Panc1 (cell line): ENCODE results near the gene STK24. TPM values are rescaled to one million over a fixed set of nuclear protein-coding genes. Genes with fewer than 3 reads are reported as not detected.

Source experiments
- ATAC-seq: fragments of 200-7000 bp; cut with Tn5 transposase; 2 replicates; pipeline ENCODE4 v1.9.1; 2020; ENCODE audit warnings: mild to moderate bottlenecking, moderate library complexity
- BruUV-seq: library from RNA; stranded (reverse); fragments of 400-500 nt; replicated peaks from 2 replicates; lab custom pipeline; 2021; lab: Mats Ljungman, UMichigan
- CTCF ChIA-PET: fragments of 300-600 bp; sonication (Branson Sonifier 250); formaldehyde crosslinking; loops from one replicate; lab custom pipeline; 2022; ENCODE audit warnings: antibody characterized with exemption; lab: Charles Lee
- POLR2A ChIA-PET: fragments of 300-600 bp; sonication (Branson Sonifier 250); formaldehyde crosslinking; loops from one replicate; lab custom pipeline; 2022; ENCODE audit warnings: antibody characterized with exemption; lab: Charles Lee
- DNase-seq: peaks from one replicate; pipeline ENCODE4 v3.0.0-alpha.2; 2010; ENCODE audit warnings: low read depth, low spot score
- H3K27ac ChIP-seq: 2 replicates; pipeline ENCODE4 v1.5.1; 2011; ENCODE audit warnings: mild to moderate bottlenecking, low read length, inconsistent platforms
- H3K27me3 ChIP-seq: fragments of 200-500 bp; sonication (Bioruptor generic); 2 replicates; pipeline ENCODE4 v1.6.0; 2014; ENCODE audit warnings: low read length, inconsistent platforms; ENCODE audit not compliant: control insufficient read depth, insufficient read depth
- H3K36me3 ChIP-seq: fragments of 200-500 bp; sonication (Bioruptor generic); 2 replicates; pipeline ENCODE4 v1.5.1; 2014; ENCODE audit warnings: inconsistent platforms, mild to moderate bottlenecking, low read length, moderate library complexity; ENCODE audit not compliant: control insufficient read depth, insufficient read depth
- H3K4me1 ChIP-seq: 2 replicates; pipeline ENCODE4 v1.5.1; 2011; ENCODE audit warnings: inconsistent platforms, mild to moderate bottlenecking, low read length, moderate library complexity; ENCODE audit not compliant: control insufficient read depth, insufficient read depth
- H3K4me3 ChIP-seq, 2 experiments: 2 replicates each; pipeline ENCODE4 v1.5.1; 2011 to 2012; ENCODE audit warnings: low read depth in 2 of 2, low read length in 2 of 2, mild to moderate bottlenecking in 2 of 2, inconsistent platforms in 1 of 2, moderate library complexity in 1 of 2
- H3K9me3 ChIP-seq: fragments of 200-500 bp; sonication (Bioruptor generic); 2 replicates; pipeline ENCODE4 v1.5.1; 2014; ENCODE audit warnings: low read depth, mild to moderate bottlenecking, inconsistent platforms, low read length, moderate library complexity; ENCODE audit not compliant: control insufficient read depth, insufficient read depth
- POLR2AphosphoS5 ChIP-seq: IDR thresholded peaks from 2 replicates; pipeline ENCODE4 v1.6.1; 2012; ENCODE audit warnings: mild to moderate bottlenecking, low read depth, low read length, moderate library complexity
- SIN3A ChIP-seq: IDR thresholded peaks from 2 replicates; pipeline ENCODE4 v1.6.1; 2012; ENCODE audit warnings: low read depth, mild to moderate bottlenecking, low read length, moderate library complexity, borderline replicate concordance; ENCODE audit not compliant: insufficient read depth
- TCF7L2 ChIP-seq: IDR thresholded peaks from 2 replicates; pipeline ENCODE4 v1.6.1; 2011; ENCODE audit warnings: mild to moderate bottlenecking, low read depth, low read length, inconsistent platforms
- in situ Hi-C: cut with HindIII; loops from 2 replicates; pipeline ENCODE4 v1.10.0; 2016; ENCODE audit warnings: low sequenced_read_pairs, low pct_unique_long_range_greater_than_20kb
- intact Hi-C: fragments of 100-400 bp; cut with micrococcal nuclease; formaldehyde crosslinking; loops from one replicate; pipeline ENCODE4 v1.10.0; 2022; ENCODE audit not compliant: unreplicated experiment
- total RNA-seq: library from RNA; stranded (reverse); gene quantifications from one replicate; pipeline ENCODE4 v1.2.1, GENCODE V29; 2021; ENCODE audit not compliant: unreplicated experiment
- TF ChIP-seq, protein P1 (sequence below), 2 experiments: IDR thresholded peaks; 2 replicates each; pipeline ENCODE4 v1.6.1; 2011 to 2012; ENCODE audit warnings: low read depth in 2 of 2, control low read depth in 1 of 2, low read length in 1 of 2, mild to moderate bottlenecking in 1 of 2, moderate library complexity in 1 of 2; ENCODE audit not compliant: insufficient read depth in 1 of 2
- TF ChIP-seq, protein P2 (sequence below): fragments of 450-650 bp; IDR thresholded peaks from 2 replicates; pipeline ENCODE4 v1.5.1; 2017; ENCODE audit warnings: mild to moderate bottlenecking

Gene STK24
- total RNA-seq, 1 experiment from 2014 or later, result 57.3 TPM

- intact Hi-C loops, result no loop called here
- POLR2A ChIA-PET, result no interaction called here
Observed at GRCh38 chr13:98528663-98529064, 48.2 kb downstream of the STK24 start.

GRCh38 chr13:98527526-98527925 is 49.4 kb downstream of the STK24 start:
- ATAC-seq (no peak), DNase-seq (no peak)
- Histone ChIP-seq H3K36me3 (no peaks in the 10 kb centered on the region), H3K27ac (no peak overlapping the region), H3K27me3 (no peaks in the 10 kb centered on the region), H3K4me1 (no peaks in the 10 kb centered on the region; the same call in none of the 2 replicates), H3K4me3 (no peak overlapping the region), H3K9me3 (no peaks in the 10 kb centered on the region)
- TF ChIP-seq TCF7L2 (no peak), POLR2AphosphoS5 (no peak), SIN3A (no peak)
- TF ChIP-seq, protein P1, sequence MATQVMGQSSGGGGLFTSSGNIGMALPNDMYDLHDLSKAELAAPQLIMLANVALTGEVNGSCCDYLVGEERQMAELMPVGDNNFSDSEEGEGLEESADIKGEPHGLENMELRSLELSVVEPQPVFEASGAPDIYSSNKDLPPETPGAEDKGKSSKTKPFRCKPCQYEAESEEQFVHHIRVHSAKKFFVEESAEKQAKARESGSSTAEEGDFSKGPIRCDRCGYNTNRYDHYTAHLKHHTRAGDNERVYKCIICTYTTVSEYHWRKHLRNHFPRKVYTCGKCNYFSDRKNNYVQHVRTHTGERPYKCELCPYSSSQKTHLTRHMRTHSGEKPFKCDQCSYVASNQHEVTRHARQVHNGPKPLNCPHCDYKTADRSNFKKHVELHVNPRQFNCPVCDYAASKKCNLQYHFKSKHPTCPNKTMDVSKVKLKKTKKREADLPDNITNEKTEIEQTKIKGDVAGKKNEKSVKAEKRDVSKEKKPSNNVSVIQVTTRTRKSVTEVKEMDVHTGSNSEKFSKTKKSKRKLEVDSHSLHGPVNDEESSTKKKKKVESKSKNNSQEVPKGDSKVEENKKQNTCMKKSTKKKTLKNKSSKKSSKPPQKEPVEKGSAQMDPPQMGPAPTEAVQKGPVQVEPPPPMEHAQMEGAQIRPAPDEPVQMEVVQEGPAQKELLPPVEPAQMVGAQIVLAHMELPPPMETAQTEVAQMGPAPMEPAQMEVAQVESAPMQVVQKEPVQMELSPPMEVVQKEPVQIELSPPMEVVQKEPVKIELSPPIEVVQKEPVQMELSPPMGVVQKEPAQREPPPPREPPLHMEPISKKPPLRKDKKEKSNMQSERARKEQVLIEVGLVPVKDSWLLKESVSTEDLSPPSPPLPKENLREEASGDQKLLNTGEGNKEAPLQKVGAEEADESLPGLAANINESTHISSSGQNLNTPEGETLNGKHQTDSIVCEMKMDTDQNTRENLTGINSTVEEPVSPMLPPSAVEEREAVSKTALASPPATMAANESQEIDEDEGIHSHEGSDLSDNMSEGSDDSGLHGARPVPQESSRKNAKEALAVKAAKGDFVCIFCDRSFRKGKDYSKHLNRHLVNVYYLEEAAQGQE (IDR thresholded peaks at IDR 0.05; ENCODE audit: insufficient read depth in 1 of 2, low read depth in 2 of 2, low read length in 1 of 2), result no peak
- TF ChIP-seq, protein P2, sequence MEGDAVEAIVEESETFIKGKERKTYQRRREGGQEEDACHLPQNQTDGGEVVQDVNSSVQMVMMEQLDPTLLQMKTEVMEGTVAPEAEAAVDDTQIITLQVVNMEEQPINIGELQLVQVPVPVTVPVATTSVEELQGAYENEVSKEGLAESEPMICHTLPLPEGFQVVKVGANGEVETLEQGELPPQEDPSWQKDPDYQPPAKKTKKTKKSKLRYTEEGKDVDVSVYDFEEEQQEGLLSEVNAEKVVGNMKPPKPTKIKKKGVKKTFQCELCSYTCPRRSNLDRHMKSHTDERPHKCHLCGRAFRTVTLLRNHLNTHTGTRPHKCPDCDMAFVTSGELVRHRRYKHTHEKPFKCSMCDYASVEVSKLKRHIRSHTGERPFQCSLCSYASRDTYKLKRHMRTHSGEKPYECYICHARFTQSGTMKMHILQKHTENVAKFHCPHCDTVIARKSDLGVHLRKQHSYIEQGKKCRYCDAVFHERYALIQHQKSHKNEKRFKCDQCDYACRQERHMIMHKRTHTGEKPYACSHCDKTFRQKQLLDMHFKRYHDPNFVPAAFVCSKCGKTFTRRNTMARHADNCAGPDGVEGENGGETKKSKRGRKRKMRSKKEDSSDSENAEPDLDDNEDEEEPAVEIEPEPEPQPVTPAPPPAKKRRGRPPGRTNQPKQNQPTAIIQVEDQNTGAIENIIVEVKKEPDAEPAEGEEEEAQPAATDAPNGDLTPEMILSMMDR, result no peak
- CTCF ChIA-PET, result no interaction called here
- intact Hi-C loops, result no loop called here
- in situ Hi-C loops, result no loop called here
- BruUV-seq, result no TSS peak
- POLR2A ChIA-PET, result no interaction called here

More at GRCh38 chr13:98528663-98529064, 48.2 kb downstream of the STK24 start:
- CTCF ChIA-PET, result no interaction called here
- no peak for TF ChIP-seq POLR2AphosphoS5
- TF ChIP-seq TCF7L2, result no peak
- TF ChIP-seq, protein P1 (IDR thresholded peaks at IDR 0.05; ENCODE audit: insufficient read depth in 1 of 2, low read depth in 2 of 2, low read length in 1 of 2), result no peak
- TF ChIP-seq, protein P2, result no peak
- TF ChIP-seq SIN3A, result no peak
- Histone ChIP-seq H3K27me3 (no peaks in the 10 kb centered on the region), H3K36me3 (no peaks in the 10 kb centered on the region), H3K27ac (no peak overlapping the region), H3K4me1 (no peaks in the 10 kb centered on the region), H3K9me3 (no peaks in the 10 kb centered on the region), H3K4me3 (no peak overlapping the region)
- DNase-seq (no peak), ATAC-seq (no peak)
- in situ Hi-C loops, result no loop called here
- BruUV-seq, result no TSS peak
